Renal cortical epithelial cell (primary cell): ENCODE measurements around the gene SMTNL1. TPM values are rescaled to one million over a fixed set of nuclear protein-coding genes. Genes with fewer than 3 reads are reported as not detected.

Experiments
- DNase-seq: peaks from one replicate; pipeline ENCODE4 v3.0.0-alpha.2; 2011; ENCODE audit warnings: low read depth
- total RNA-seq: library from RNA; depleted of rRNA; stranded (reverse); fragments of >200 nt; gene quantifications from 2 replicates; pipeline ENCODE4 v1.2.3, GENCODE V29; 2014

Gene SMTNL1
- total RNA-seq, 1 donor from 2014 or later, result not detected

GRCh38 chr11:57546451-57546850 is 9.1 kb downstream of the SMTNL1 start:
- DNase-seq, result no peak

- DNase-seq, result peak; percentile 31
Observed at GRCh38 chr11:57546869-57547475, 9.6 kb downstream of the SMTNL1 start.

GRCh38 chr11:57547854-57548377 is 10.5 kb downstream of the SMTNL1 start:
- DNase-seq, result no peak

- no peak for DNase-seq
Observed at GRCh38 chr11:57549983-57550382, 12.6 kb downstream of the SMTNL1 start.

GRCh38 chr11:57551941-57552340 is 14.5 kb downstream of the SMTNL1 start:
- no peak for DNase-seq

- DNase-seq, result no peak
Observed at GRCh38 chr11:57552479-57552878, 15.1 kb downstream of the SMTNL1 start.

- DNase-seq, result no peak
Observed at GRCh38 chr11:57555393-57555792, 18.0 kb downstream of the SMTNL1 start.

- DNase-seq, result no peak
Observed at GRCh38 chr11:57556041-57556440, 18.6 kb downstream of the SMTNL1 start.

GRCh38 chr11:57560146-57560545 is 22.8 kb downstream of the SMTNL1 start:
- DNase-seq, result no peak

GRCh38 chr11:57562596-57562995 is 25.2 kb downstream of the SMTNL1 start:
- DNase-seq, result no peak

GRCh38 chr11:57566005-57566904 is 28.9 kb downstream of the SMTNL1 start:
- peak; percentile 65 for DNase-seq

- no peak for DNase-seq
Observed at GRCh38 chr11:57566905-57567514, 29.6 kb downstream of the SMTNL1 start.

GRCh38 chr11:57567515-57568329 is 30.3 kb downstream of the SMTNL1 start, which contains the start of gene UBE2L6:
Gene UBE2L6 (minus strand): TSS chr11:57567672. CDS start chr11:57567611, 61 bp downstream.
- no peak for DNase-seq

GRCh38 chr11:57568330-57568766 is 31.0 kb downstream of the SMTNL1 start:
- DNase-seq, result peak; percentile 44

- no peak for DNase-seq
Observed at GRCh38 chr11:57571606-57572005, 34.2 kb downstream of the SMTNL1 start.

- no peak for DNase-seq
Observed at GRCh38 chr11:57574061-57574460, 36.7 kb downstream of the SMTNL1 start.

- DNase-seq, result no peak
Observed at GRCh38 chr11:57584341-57584740, 46.9 kb downstream of the SMTNL1 start.

- no peak for DNase-seq
Observed at GRCh38 chr11:57585301-57585700, 47.9 kb downstream of the SMTNL1 start.

GRCh38 chr11:57586711-57587245 is 49.4 kb downstream of the SMTNL1 start:
- DNase-seq, result no peak

- no peak for DNase-seq
Observed at GRCh38 chr11:57588046-57588710, 50.8 kb downstream of the SMTNL1 start.
